H1 (cell line): ENCODE data around the gene GLRA1. TPM values are rescaled to one million over a fixed set of nuclear protein-coding genes. Genes with fewer than 3 reads are reported as not detected.

Experiments used
- CBX5 ChIP-seq: fragments of 300-800, 300-1000 bp; sonication (generic); IDR thresholded peaks from 2 replicates; pipeline ENCODE4 v1.7.1; 2016; ENCODE audit warnings: antibody characterized with exemption, low read length, low read depth
- HDAC2 ChIP-seq, 2 experiments: fragments of 300-600 bp in 1 of 2; sonication (generic) in 1 of 2; IDR thresholded peaks; 2 replicates each; pipeline ENCODE4 v1.6.1; 2011 to 2012; ENCODE audit warnings: low read depth in 2 of 2, low read length in 2 of 2, mild to moderate bottlenecking in 2 of 2, moderate library complexity in 2 of 2, borderline replicate concordance in 1 of 2, inconsistent platforms in 1 of 2
- KDM4A ChIP-seq: IDR thresholded peaks from one replicate; pipeline ENCODE4 v1.7.1; 2012; ENCODE audit warnings: low read depth, mild to moderate bottlenecking, moderate library complexity, low read length, inconsistent platforms; ENCODE audit not compliant: severe bottlenecking
- KDM5A ChIP-seq: fragments of 200-600 bp; IDR thresholded peaks from 2 replicates; pipeline ENCODE4 v1.7.1; 2012; ENCODE audit warnings: mild to moderate bottlenecking, low read length, inconsistent platforms, mixed read lengths
- POLR2A ChIP-seq, 2 experiments: IDR thresholded peaks; 1 replicate in 1 of 2; 2 replicates in 1 of 2; pipeline ENCODE4 v1.6.1; 2011; ENCODE audit warnings: low read depth in 2 of 2, low read length in 2 of 2, mild to moderate bottlenecking in 2 of 2; ENCODE audit errors: control extremely low read depth in 1 of 2
- polyA plus RNA-seq, 7 experiments: library from polyadenylated mRNA; depleted of rRNA in 3 of 7; stranded (reverse) in 5 of 7; unstranded in 2 of 7; fragments of >200 nt in 5 of 7; fragments of 200-250 nt in 2 of 7; gene quantifications; 1 replicate in 5 of 7; 2 replicates in 1 of 7; 4 replicates in 1 of 7; pipeline versions ENCODE4 v1.2.1 to v1.2.3, GENCODE V29; 2011 to 2013; ENCODE audit warnings: missing spikeins in 2 of 7, mixed read lengths in 2 of 7
- total RNA-seq: library from RNA; stranded (reverse); fragmentation: NEBNext Ultra II Directional; extraction: Animal tissue kit (Norgen Biotek cat#: 25700); gene quantifications from 2 replicates; pipeline ENCODE4 v1.2.1, GENCODE V29; 2021

Gene GLRA1
- total and polyA plus RNA-seq, 2 of the 8 experiments (the other 6 are each of a cell fraction or from before 2014, with no cell fraction given) = not detected

DNA sequence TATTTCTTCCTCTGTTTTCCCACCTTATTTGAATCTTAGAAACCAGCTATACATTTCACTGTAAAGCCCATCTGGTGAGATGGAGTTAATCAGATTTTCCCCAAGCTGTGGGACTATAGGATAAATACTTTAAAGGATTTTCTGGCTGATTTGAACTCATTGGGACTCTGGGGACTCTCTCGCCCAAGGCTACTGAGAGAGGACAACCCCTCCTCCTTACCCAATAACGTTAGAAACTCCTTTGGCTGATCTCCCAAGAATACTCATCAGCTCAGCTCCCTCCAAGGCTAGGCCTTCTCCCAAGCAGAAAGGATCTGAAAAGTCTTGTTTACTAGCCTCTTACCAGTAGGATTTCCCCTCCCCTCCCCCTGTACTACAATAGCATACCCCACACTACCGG is 1.5 kb upstream of the GLRA1 start (continued):
- TF ChIP-seq HDAC2 (IDR thresholded peaks at IDR 0.05; ENCODE audit: borderline replicate concordance in 1 of 2, low read depth in 2 of 2, low read length in 2 of 2) (no peak), POLR2A (IDR thresholded peaks at IDR 0.05; ENCODE audit: control extremely low read depth in 1 of 2, low read depth in 2 of 2, low read length in 2 of 2) (no peak), KDM5A (no peak), KDM4A (no peak), CBX5 (no peak)
- TF ChIP-seq, all 59 proteins: peak for 0
